Lower leg skin (tissue), 4 donors: Measurements from ENCODE around the gene SLC25A29. TPM values are rescaled to one million over a fixed set of nuclear protein-coding genes. Genes with fewer than 3 reads are reported as not detected.

Source experiments
- DNase-seq, 2 donors: peaks; one replicate each; pipeline ENCODE4 v3.0.0-alpha.2; 2019; ENCODE audit warnings: low spot score in 2 of 2
- H3K4me3 ChIP-seq: fragments of 200-600 bp; sonication (generic); 2 replicates; pipeline ENCODE4 v1.5.1; 2017; ENCODE audit warnings: mild to moderate bottlenecking, low read depth; ENCODE audit not compliant: poor library complexity, severe bottlenecking
- POLR2A ChIP-seq, 2 donors: fragments of 450-650 bp; IDR thresholded peaks; one replicate each; pipeline ENCODE4 v1.6.1; 2016 to 2017; ENCODE audit warnings: antibody characterized with exemption in 2 of 2, mild to moderate bottlenecking in 1 of 2, moderate library complexity in 1 of 2
- WGBS, 2 donors: methylation state at CpG; one replicate each; pipeline ENCODE4 v1.1.5; 2018; 5-methylcytosine and 5-hydroxymethylcytosine counted together
- intact Hi-C: fragments of 100-400 bp; cut with DNase I; formaldehyde crosslinking; loops from one replicate; pipeline ENCODE4 v1.15.0; 2023; ENCODE audit warnings: low total_unique reads
- total RNA-seq, 4 donors: library from RNA; depleted of rRNA; stranded (reverse); fragments of >200 nt; gene quantifications; one replicate each; pipeline ENCODE4 v1.1.0, GENCODE V29; 2016
- TF ChIP-seq, protein P1 (sequence below), 3 donors: fragments of 450-650 bp; IDR thresholded peaks; one replicate each; pipeline ENCODE4 v1.5.1; 2016; ENCODE audit warnings: antibody characterized with exemption in 3 of 3, mild to moderate bottlenecking in 3 of 3, moderate library complexity in 2 of 3

Gene SLC25A29
- total RNA-seq, 4 donors from 2014 or later: 98.5 to 166 (median 134) TPM

DNA sequence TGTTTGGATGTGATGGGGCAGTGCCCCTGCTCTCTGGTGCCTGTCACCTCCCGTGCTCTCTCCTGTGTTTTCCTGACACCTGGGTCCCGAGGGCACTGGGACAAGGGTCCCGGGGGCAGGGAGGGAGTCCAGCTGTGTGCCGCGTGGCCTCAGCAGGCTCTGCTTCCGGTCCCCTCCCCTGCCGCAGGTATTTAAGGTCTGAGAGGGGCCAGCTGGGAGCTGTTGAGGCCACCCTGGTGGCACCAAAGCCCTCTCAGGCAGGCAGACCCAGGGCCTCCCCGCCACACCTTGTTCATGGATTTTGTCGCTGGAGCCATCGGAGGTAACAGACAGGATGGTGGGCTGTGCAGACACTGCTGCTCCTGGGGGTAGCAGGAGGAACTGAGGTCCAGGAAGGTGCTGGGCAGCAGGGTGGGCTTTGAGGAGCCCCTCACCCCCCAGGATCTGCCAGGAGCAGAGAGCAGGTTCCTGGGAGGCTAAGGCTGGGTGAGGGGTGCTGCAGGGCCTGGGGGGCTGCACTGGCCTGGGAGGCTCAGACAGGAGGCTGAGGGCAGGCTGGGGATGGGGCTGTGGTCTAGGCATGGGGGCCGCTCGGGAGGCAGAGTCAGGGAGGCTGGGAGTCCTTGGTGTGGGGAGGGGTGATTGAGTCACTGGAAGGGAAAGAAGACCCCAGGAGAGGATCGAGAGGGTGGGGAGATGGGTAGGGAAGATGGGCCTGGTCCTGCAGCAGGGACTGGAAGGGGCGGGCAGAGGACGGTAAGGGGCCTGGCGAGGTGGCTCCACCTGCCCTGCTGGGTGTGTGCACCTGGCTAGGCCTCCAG is 17.1 kb upstream of the SLC25A29 start, which contains the start of gene SLC25A47:
Gene SLC25A47 (plus strand): TSS at position 219 of the 821 bp plus-strand sequence. CDS start 76 bp downstream, at position 295.
- intact Hi-C loops: no loop called here
- 91 to 93% methylated on average over 14 of the region's 16 CpGs for WGBS, 2 donors
- no peak for DNase-seq
- TF ChIP-seq, protein P1, sequence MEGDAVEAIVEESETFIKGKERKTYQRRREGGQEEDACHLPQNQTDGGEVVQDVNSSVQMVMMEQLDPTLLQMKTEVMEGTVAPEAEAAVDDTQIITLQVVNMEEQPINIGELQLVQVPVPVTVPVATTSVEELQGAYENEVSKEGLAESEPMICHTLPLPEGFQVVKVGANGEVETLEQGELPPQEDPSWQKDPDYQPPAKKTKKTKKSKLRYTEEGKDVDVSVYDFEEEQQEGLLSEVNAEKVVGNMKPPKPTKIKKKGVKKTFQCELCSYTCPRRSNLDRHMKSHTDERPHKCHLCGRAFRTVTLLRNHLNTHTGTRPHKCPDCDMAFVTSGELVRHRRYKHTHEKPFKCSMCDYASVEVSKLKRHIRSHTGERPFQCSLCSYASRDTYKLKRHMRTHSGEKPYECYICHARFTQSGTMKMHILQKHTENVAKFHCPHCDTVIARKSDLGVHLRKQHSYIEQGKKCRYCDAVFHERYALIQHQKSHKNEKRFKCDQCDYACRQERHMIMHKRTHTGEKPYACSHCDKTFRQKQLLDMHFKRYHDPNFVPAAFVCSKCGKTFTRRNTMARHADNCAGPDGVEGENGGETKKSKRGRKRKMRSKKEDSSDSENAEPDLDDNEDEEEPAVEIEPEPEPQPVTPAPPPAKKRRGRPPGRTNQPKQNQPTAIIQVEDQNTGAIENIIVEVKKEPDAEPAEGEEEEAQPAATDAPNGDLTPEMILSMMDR (IDR thresholded peaks at IDR 0.05): no peak
- no peak for TF ChIP-seq POLR2A (IDR thresholded peaks at IDR 0.05)
- H3K4me3 ChIP-seq: no peak within 1 kb of the TSS

- DNase-seq: no peak
- no peak for TF ChIP-seq POLR2A (IDR thresholded peaks at IDR 0.05)
- TF ChIP-seq, protein P1 (IDR thresholded peaks at IDR 0.05): no peak
- H3K4me3 ChIP-seq: no peak overlapping the region
- intact Hi-C loops: no loop called here
- WGBS, 2 donors: 90 to 95% methylated on average over 13 to 15 of the region's 15 CpGs
Observed at GRCh38 chr14:100322138-100322957, 16.1 kb upstream of the SLC25A29 start.

DNA sequence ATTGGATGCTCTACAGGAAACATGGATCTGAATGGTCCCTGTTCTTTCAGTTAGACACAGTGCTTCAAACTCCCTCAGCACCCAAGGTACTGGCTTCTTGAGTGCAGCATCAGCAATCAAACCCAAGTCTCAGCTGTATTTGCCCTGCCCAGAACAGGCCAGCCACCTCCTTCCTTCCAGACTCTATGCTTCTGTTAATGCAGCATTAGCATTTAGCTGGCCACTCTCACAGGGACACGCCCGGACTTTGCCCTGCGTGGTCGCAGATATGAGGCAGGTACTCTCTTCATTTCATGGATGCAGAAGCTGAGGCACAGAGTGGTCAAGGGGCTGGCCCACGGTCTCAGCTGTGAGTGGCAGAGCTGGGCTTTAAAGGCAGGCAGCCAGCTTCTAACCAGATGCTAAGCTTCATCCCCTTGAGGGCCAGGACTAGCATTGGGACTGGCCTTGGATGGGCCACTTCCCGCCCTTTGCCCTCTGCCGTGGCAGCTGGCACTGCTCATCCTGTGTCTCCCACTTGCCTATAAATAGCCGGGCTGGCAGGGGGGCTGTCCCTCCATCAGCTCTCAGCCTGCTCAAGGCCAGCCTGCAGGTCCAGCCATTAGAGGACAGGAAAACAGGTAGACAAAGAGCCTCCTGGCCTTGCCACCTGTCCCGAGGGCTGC is 15.4 kb upstream of the SLC25A29 start:
- TF ChIP-seq, protein P1 (IDR thresholded peaks at IDR 0.05): no peak
- no peak for TF ChIP-seq POLR2A (IDR thresholded peaks at IDR 0.05)
- no peak overlapping the region for H3K4me3 ChIP-seq
- WGBS, 2 donors: 82 to 87% methylated on average over 8 to 9 of the region's 9 CpGs
- DNase-seq: no peak
- intact Hi-C loops: no loop called here

- TF ChIP-seq, protein P1 (IDR thresholded peaks at IDR 0.05): no peak
- TF ChIP-seq POLR2A (IDR thresholded peaks at IDR 0.05): no peak
- no peak for DNase-seq
- 74 to 89% methylated on average over 12 of the region's 12 CpGs for whole genome bisulfite sequencing, 2 donors
- intact Hi-C loops: no loop called here
- H3K4me3 ChIP-seq: no peak overlapping the region
Observed at GRCh38 chr14:100320157-100320856, 14.1 kb upstream of the SLC25A29 start.
